ENCODE measurements around the gene ILDR1. TPM values are rescaled to one million over a fixed set of nuclear protein-coding genes. Genes with fewer than 3 reads are reported as not detected.

ILDR1 gene
- total and polyA plus RNA-seq, 2 of the 8 experiments (the other 6 are each of a cell fraction or from before 2014, with no cell fraction given): 1.8 TPM

- no peaks in the 10 kb centered on the region; a peak in 1 of 4 replicates for H3K9me3 ChIP-seq (ENCODE audit: insufficient read depth in 2 of 2, low read depth in 1 of 2, low read length in 1 of 2)
- H2BK120ac ChIP-seq (replicated peaks; ENCODE audit: low read depth, low read length): no peak overlapping the region
- no peak overlapping the region for H3K4me2 ChIP-seq (ENCODE audit: insufficient read depth in 1 of 2, low read depth in 2 of 2, low read length in 2 of 2)
- DNase-seq (ENCODE audit: low read depth in 1 of 2, low spot score in 2 of 2) (no peak), FAIRE-seq (no peak)
- no peak overlapping the region for H3K9ac ChIP-seq (replicated peaks in 1 of 4; ENCODE audit: extremely low read depth in 1 of 4, low read depth in 3 of 4, low read length in 3 of 4)
- no peak overlapping the region for H3K14ac ChIP-seq (ENCODE audit: insufficient read length)
- H3K4me1 ChIP-seq (replicated peaks in 1 of 4; ENCODE audit: control insufficient read depth in 3 of 4, insufficient read depth in 4 of 4, low read length in 3 of 4): peaks cover 0 to 10% (median 0%) of the 10 kb centered on the region in 4 experiments; a peak in 2 of 7 replicates
- no peak overlapping the region for H3K27ac ChIP-seq (ENCODE audit: low read depth, low read length)
- no peak overlapping the region for H2AFZ ChIP-seq (ENCODE audit: low read length)
- H3K79me2 ChIP-seq (ENCODE audit: control insufficient read depth in 1 of 2, insufficient read depth in 2 of 2, low read length in 2 of 2): no peaks in the 10 kb centered on the region
- no peaks in the 10 kb centered on the region; a peak in 1 of 8 replicates for H3K36me3 ChIP-seq (ENCODE audit: control insufficient read depth in 2 of 4, insufficient read depth in 4 of 4, low read length in 3 of 4)
- no peak overlapping the region for H2BK12ac ChIP-seq (ENCODE audit: low read depth, low read length)
- H4K91ac ChIP-seq (replicated peaks; ENCODE audit: insufficient read length, low read length): no peak overlapping the region
- H3K56ac ChIP-seq (replicated peaks; ENCODE audit: insufficient read length, low read depth, low read length): no peak overlapping the region
- H4K20me1 ChIP-seq (replicated peaks in 1 of 2; ENCODE audit: control insufficient read depth in 1 of 2, insufficient read depth in 2 of 2, low read length in 2 of 2): no peaks in the 10 kb centered on the region
- CTCF ChIA-PET (ENCODE audit: partially characterized antibody): interaction anchor here (0.9 to 1.6 kb wide), 5 partner anchors 11 to 59 kb away, joined by 3 to 5 read pairs (median 3); no protein-coding TSS in a partner anchor
- H2BK20ac ChIP-seq (ENCODE audit: low read length): no peak overlapping the region
- H4K8ac ChIP-seq (ENCODE audit: extremely low read depth, insufficient read depth, low read length): no peak overlapping the region
- no peak overlapping the region for H4K5ac ChIP-seq (ENCODE audit: insufficient read length, low read depth, low read length)
- no peak overlapping the region for H3K23ac ChIP-seq (ENCODE audit: insufficient read length)
- H3K4ac ChIP-seq (replicated peaks; ENCODE audit: insufficient read length, low read depth, low read length): no peak overlapping the region
- no peak overlapping the region for H2AK5ac ChIP-seq (ENCODE audit: low read depth, low read length)
- H3K23me2 ChIP-seq (ENCODE audit: low read depth, low read length): no peaks in the 10 kb centered on the region
- H2BK15ac ChIP-seq (ENCODE audit: low read length): no peak overlapping the region
- no peak overlapping the region for H2BK5ac ChIP-seq (ENCODE audit: low read depth, low read length)
- POLR2A ChIA-PET (ENCODE audit: partially characterized antibody): no interaction called here
- H3K79me1 ChIP-seq (ENCODE audit: low read depth, low read length): no peaks in the 10 kb centered on the region
- H3K18ac ChIP-seq (ENCODE audit: extremely low read depth, low read length): no peak overlapping the region
- H3K4me3 ChIP-seq (ENCODE audit: extremely low read depth in 1 of 4, insufficient read depth in 2 of 4, low read depth in 3 of 4, low read length in 4 of 4): no peak overlapping the region
- 88% methylated on average over 4 of the region's 4 CpGs; no CpG with 5 or more reads in 1 of the 2 experiments for WGBS, 2 experiments (ENCODE audit: extremely low coverage in 1 of 2, insufficient coverage in 1 of 2, insufficient read length in 1 of 2, insufficient replicate concordance in 2 of 2, low coverage in 1 of 2, low lambda C conversion rate in 2 of 2, missing lambda C conversion rate in 1 of 2)
- H3K27me3 ChIP-seq (replicated peaks in 1 of 4; ENCODE audit: control insufficient read depth in 3 of 4, extremely low read depth in 1 of 4, insufficient read depth in 3 of 4, low read length in 3 of 4): no peaks in the 10 kb centered on the region
- no peak for TF ChIP-seq NRF1 (IDR thresholded peaks at IDR 0.05; ENCODE audit: low read depth, low read length)
- no peak for TF ChIP-seq RFX5 (IDR thresholded peaks at IDR 0.05; ENCODE audit: borderline replicate concordance, low read depth, low read length)
- TF ChIP-seq ATF2 (IDR thresholded peaks at IDR 0.05; ENCODE audit: low read length): no peak
- TF ChIP-seq BACH1 (IDR thresholded peaks at IDR 0.05; ENCODE audit: low read length): no peak
- TF ChIP-seq SIRT6 (IDR thresholded peaks at IDR 0.05; ENCODE audit: low read length): no peak
- no peak for TF ChIP-seq RAD21 (IDR thresholded peaks at IDR 0.05 in 1 of 2, conservative IDR thresholded peaks at IDR 0.05 in 1 of 2; ENCODE audit: low read depth in 2 of 2, low read length in 2 of 2)
- no peak for TF ChIP-seq CBX5 (IDR thresholded peaks at IDR 0.05; ENCODE audit: low read depth, low read length)
- no peak for TF ChIP-seq MAX (IDR thresholded peaks at IDR 0.05)
- no peak for TF ChIP-seq SIX5 (IDR thresholded peaks at IDR 0.05; ENCODE audit: low read depth, low read length)
- no peak for TF ChIP-seq KDM1A (IDR thresholded peaks at IDR 0.05; ENCODE audit: borderline replicate concordance, low read length)
- no peak for TF ChIP-seq JUND (IDR thresholded peaks at IDR 0.05; ENCODE audit: low read length)
These were observed 79.8 kb downstream of the ILDR1 start for GRCh38 chr3:121942116-121942786.

All from H1 (cell line).